Calu3 (cell line): ENCODE results near the gene URI1. TPM values are rescaled to one million over a fixed set of nuclear protein-coding genes. Genes with fewer than 3 reads are reported as not detected.

ENCODE experiments used
- BruUV-seq: library from RNA; stranded (reverse); fragments of 400-500 nt; replicated peaks from 2 replicates; lab custom pipeline; 2021; lab: Mats Ljungman, UMichigan
- CTCF ChIA-PET: fragments of 300-600 bp; sonication (Branson Sonifier 250); formaldehyde crosslinking; loops from one replicate; lab custom pipeline; 2022; ENCODE audit warnings: antibody characterized with exemption; lab: Charles Lee
- DNase-seq: peaks from one replicate; pipeline ENCODE4 v3.0.0; 2022
- H3K27ac Mint-ChIP-seq: one replicate; pipeline ENCODE4 v1.8.0; 2022; ENCODE audit warnings: mixed read lengths; ENCODE audit not compliant: unreplicated experiment
- H3K27me3 Mint-ChIP-seq: one replicate; pipeline ENCODE4 v1.8.0; 2022; ENCODE audit warnings: mixed read lengths; ENCODE audit not compliant: unreplicated experiment
- H3K36me3 Mint-ChIP-seq: one replicate; pipeline ENCODE4 v1.8.0; 2022; ENCODE audit warnings: mild to moderate bottlenecking, moderate library complexity, mixed read lengths; ENCODE audit not compliant: insufficient read depth, unreplicated experiment
- H3K4me1 Mint-ChIP-seq: one replicate; pipeline ENCODE4 v1.8.0; 2022; ENCODE audit warnings: mild to moderate bottlenecking, low read depth, mixed read lengths; ENCODE audit not compliant: unreplicated experiment
- H3K4me3 Mint-ChIP-seq: one replicate; pipeline ENCODE4 v1.8.0; 2022; ENCODE audit warnings: mild to moderate bottlenecking, low read depth, moderate library complexity, mixed read lengths; ENCODE audit not compliant: unreplicated experiment
- H3K9me3 Mint-ChIP-seq: one replicate; pipeline ENCODE4 v1.8.0; 2022; ENCODE audit warnings: low read depth, mixed read lengths; ENCODE audit not compliant: unreplicated experiment
- CTCF ChIP-seq: fragments of 200-600 bp; IDR thresholded peaks from one replicate; pipeline ENCODE4 v1.8.0; 2022; ENCODE audit warnings: antibody characterized with exemption; ENCODE audit not compliant: unreplicated experiment
- intact Hi-C: fragments of 100-400 bp; cut with micrococcal nuclease; formaldehyde crosslinking; loops from one replicate; pipeline ENCODE4 v1.10.0; 2022; ENCODE audit not compliant: unreplicated experiment
- total RNA-seq: library from RNA; stranded (reverse); gene quantifications from 2 replicates; pipeline ENCODE4 v1.2.3, GENCODE V29; 2022

Gene URI1
- total RNA-seq, 1 experiment from 2014 or later = 50.6 TPM

GRCh38 chr19:29940971-29941585, 961 bp upstream of the URI1 start:
- H3K4me1 Mint-ChIP-seq = peaks cover 11% of the 10 kb centered on the region
- H3K9me3 Mint-ChIP-seq = no peaks in the 10 kb centered on the region
- H3K27ac Mint-ChIP-seq = peak overlapping the region; percentile 71
- H3K27me3 Mint-ChIP-seq = peaks cover 10% of the 10 kb centered on the region
- peak overlapping the region; percentile 91 for H3K4me3 Mint-ChIP-seq
- TF ChIP-seq CTCF = no peak
- CTCF ChIA-PET = interaction anchor here (0.8 to 1.2 kb wide), 4 partner anchors 13 to 225 kb away, joined by 3 to 5 read pairs (median 3); no protein-coding TSS in a partner anchor
- no TSS peak for BruUV-seq
- intact Hi-C loops = no loop called here
- no peak for DNase-seq
- H3K36me3 Mint-ChIP-seq = peaks cover 22% of the 10 kb centered on the region

- TF ChIP-seq CTCF = no peak
- CTCF ChIA-PET = interaction anchor here (1.2 kb wide), 1 partner anchor 226 kb away, joined by 3 read pairs; no protein-coding TSS in a partner anchor
- BruUV-seq = no TSS peak
Observed at GRCh38 chr19:29942404-29943261, 594 bp downstream of the URI1 start.

GRCh38 chr19:29943615-29944014, 1.6 kb downstream of the URI1 start:
- Mint-ChIP-seq H3K4me3 (peak overlapping the region; percentile 91), H3K4me1 (peaks cover 32% of the 10 kb centered on the region), H3K27ac (peak overlapping the region; percentile 90), H3K9me3 (peaks cover 3% of the 10 kb centered on the region), H3K36me3 (peaks cover 22% of the 10 kb centered on the region), H3K27me3 (no peaks in the 10 kb centered on the region)
- DNase-seq = no peak
- intact Hi-C loops = no loop called here
- CTCF ChIA-PET = interaction anchor here (0.6 kb wide), 1 partner anchor 24 kb away, joined by 3 read pairs; no protein-coding TSS in a partner anchor
- TF ChIP-seq CTCF = no peak
- TSS peak; percentile 70 for BruUV-seq

More at GRCh38 chr19:29942404-29943261, 594 bp downstream of the URI1 start:
- peaks cover 3% of the 10 kb centered on the region for H3K27me3 Mint-ChIP-seq
- H3K27ac Mint-ChIP-seq = peak overlapping the region; percentile 90
- peaks cover 25% of the 10 kb centered on the region for H3K4me1 Mint-ChIP-seq
- DNase-seq = peak; percentile 60
- peak overlapping the region; percentile 91 for H3K4me3 Mint-ChIP-seq
- H3K9me3 Mint-ChIP-seq = peaks cover 3% of the 10 kb centered on the region
- intact Hi-C loops = no loop called here
- H3K36me3 Mint-ChIP-seq = peaks cover 22% of the 10 kb centered on the region

GRCh38 chr19:29944390-29945012, 2.5 kb downstream of the URI1 start:
- TSS peak; percentile 22 for BruUV-seq
- no peak for TF ChIP-seq CTCF
- DNase-seq = no peak
- peak overlapping the region; percentile 91 for H3K4me3 Mint-ChIP-seq
- no peak overlapping the region for H3K27ac Mint-ChIP-seq
- intact Hi-C loops = no loop called here
- H3K27me3 Mint-ChIP-seq = no peaks in the 10 kb centered on the region
- peaks cover 32% of the 10 kb centered on the region for H3K4me1 Mint-ChIP-seq
- CTCF ChIA-PET = no interaction called here
- H3K36me3 Mint-ChIP-seq = peaks cover 22% of the 10 kb centered on the region
- peaks cover 3% of the 10 kb centered on the region for H3K9me3 Mint-ChIP-seq
